Adrenal gland (tissue), 5 donors: ENCODE measurements around the gene RAPGEF2.

Experiments used
- CTCF ChIP-seq, 6 experiments: fragments of 450-650 bp in 4 of 6; fragments of 200-600 bp in 2 of 6; sonication (generic) in 1 of 6; IDR thresholded peaks; 1 replicate in 5 of 6; 2 replicates in 1 of 6; pipeline versions ENCODE4 v1.5.1 to v1.8.0; 2016 to 2021; ENCODE audit warnings: antibody characterized with exemption in 6 of 6, mild to moderate bottlenecking in 2 of 6, moderate library complexity in 1 of 6
- POLR2A ChIP-seq, 2 donors: fragments of 450-650 bp; IDR thresholded peaks; one replicate each; pipeline ENCODE4 v1.6.1; 2017; ENCODE audit warnings: antibody characterized with exemption in 2 of 2, mild to moderate bottlenecking in 2 of 2, moderate library complexity in 1 of 2
- donor health status: DM: no; HTN: no; CAD: no.

DNA sequence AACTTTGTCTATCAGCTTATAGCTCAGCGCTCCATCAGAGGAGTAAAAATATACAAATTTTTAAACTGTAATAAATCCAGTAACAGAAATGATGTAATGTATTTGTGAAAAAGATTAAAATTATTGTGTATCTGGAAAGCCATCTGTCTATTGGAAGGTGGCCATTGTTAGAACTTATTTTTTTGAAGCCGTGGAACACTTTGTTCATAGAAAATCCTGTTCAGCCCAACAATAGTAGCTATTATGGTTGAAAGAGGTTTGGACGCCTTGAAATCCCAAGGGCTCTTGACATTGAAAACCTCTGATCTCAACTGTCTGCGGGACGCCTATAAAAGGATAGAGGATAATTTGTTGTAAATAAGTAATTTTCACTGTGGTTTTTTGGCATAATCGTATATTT is 98.3 kb downstream of the RAPGEF2 start:
- no peak for TF ChIP-seq CTCF (IDR thresholded peaks at IDR 0.05)
- TF ChIP-seq POLR2A (IDR thresholded peaks at IDR 0.05): no peak
